Measurements from ENCODE around the gene SELENOW.

DNA sequence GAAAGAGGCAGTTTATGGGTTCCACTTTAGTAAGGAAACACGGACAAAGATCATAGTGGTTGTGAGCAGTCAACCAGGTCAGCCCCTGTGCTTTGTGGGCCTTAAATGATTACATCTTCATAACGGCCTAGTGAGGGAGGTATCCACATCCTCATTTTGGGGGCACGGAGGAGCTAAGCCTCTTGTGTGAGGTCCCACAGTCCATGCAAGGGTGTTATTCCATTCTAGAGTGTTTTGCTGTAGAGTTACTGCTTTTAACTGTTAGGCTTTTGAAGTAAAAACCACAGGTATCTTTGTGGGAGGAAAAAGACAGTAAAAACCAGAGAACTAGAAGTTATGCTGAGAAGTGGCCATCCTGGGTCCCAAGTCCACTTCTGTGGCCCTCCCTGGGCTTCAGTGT lies 29.2 kb upstream of the SELENOW start:
- TF ChIP-seq EZH2 (IDR thresholded peaks at IDR 0.05; ENCODE audit: insufficient read depth, poor library complexity, severe bottlenecking) (no peak), EZH2phosphoT487 (IDR thresholded peaks at IDR 0.05; ENCODE audit: insufficient read depth, low read depth) (no peak)
